ENCODE data around the gene SEC31B.

The SEC31B gene

GRCh38 chr10:100528921-100529474, 9.3 kb upstream of the SEC31B start:
- DNase-seq, result no peak

GRCh38 chr10:100528123-100528886, 8.6 kb upstream of the SEC31B start:
- no peak for DNase-seq

DNA sequence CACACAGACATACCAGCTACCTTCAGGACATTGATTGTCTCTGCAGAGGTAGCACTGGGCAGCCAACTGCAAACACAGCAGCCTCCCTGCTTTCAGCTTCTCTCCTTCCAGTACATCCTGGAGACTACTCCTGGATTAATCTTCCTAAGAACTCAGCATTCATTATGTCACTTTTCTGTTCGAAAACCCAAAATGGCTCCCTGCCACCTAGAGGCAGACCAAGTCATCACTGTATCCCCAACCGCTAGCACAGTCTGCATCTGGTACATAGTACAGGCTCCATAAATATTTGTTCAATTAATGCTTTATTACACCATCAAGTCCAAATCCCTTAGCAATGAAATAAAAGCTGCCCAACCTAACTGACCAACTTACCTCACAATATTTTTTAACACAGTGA, 5.0 kb upstream of the SEC31B start:
- DNase-seq, result no peak

DNA sequence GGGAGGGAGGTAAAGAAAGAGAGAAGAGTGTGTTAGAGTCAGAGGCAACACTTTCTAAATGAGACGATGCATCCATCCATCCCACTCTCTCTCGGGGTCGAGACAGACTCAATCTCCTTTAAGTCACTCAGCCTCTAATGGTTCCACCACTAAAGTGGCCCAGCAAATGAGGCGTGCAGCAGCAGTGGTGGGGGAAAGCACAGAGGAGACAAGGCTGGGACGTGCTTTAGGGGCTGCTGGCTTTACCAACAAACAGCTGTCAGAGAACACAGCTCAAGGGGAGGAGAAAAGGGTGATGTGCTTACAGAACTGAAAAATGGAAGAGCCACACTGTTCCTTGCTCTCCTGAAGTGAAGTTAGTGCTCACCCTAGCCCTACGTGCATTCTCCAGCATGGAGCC, 4.5 kb upstream of the SEC31B start:
- no peak for DNase-seq

DNA sequence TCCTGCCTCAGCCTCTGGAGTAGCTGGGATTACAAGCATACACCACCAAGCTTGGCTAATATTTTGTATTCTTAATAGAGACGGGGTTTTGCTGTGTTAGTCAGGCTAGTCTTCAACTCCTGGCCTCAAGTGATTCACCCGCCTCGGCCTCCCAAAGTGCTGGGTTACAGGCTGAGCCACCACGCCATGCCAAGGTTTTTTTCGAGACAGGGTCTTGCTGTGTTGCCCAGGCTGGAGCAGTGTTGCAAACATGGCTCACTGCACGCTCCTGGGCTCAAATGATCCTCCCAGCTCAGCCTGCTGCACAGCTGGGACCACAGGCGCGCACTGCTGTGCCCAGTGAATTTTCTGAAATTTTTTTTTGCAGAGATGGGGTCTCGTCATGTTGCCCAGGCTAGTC, 3.3 kb upstream of the SEC31B start:
- DNase-seq, result peak; percentile 12

GRCh38 chr10:100522107-100522801, 2.6 kb upstream of the SEC31B start:
- DNase-seq, result no peak

DNA sequence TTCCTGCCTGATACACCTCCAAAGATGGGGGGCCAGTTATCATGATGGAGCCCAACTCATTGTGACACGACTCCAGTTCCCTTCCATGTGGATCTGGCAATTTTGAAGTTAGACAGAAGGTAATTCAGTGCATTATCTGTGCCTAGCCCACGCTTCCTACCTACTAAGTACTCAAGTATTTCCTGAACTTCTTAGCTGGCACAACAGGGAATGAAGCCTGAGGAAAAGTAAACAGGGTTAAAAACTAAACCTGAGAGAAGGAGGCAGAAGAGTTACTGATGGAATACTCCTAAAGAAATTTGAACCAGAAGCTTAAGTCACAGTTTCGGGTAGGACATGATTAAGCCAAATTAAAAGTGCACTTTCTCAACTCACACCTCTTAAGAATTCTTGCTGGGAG, 1.1 kb upstream of the SEC31B start:
- peak; percentile 56 for DNase-seq

GRCh38 chr10:100518761-100519241, 860 bp downstream of the SEC31B start:
- peak; percentile 70 for DNase-seq

DNA sequence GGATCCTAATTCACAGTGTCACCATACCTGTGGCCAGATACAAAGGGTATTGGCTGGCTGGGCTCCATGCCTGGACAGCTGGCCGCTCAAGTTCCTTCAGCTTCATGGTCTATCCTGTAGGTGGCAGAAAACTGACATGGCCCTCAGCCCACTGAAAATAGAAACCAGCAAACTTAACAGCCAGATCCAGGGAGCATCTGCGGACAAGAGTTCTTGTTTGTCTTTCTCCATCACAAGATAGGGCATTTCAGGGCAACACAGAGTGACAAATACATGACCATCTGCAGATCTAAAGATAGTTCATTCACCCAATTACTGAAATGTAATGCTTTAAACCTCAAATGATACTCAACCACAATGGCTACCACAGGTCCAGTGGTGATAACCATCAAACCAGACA, 2.8 kb downstream of the SEC31B start:
- peak; percentile 11 for DNase-seq

GRCh38 chr10:100515612-100516011, 4.0 kb downstream of the SEC31B start:
- no peak for DNase-seq

DNA sequence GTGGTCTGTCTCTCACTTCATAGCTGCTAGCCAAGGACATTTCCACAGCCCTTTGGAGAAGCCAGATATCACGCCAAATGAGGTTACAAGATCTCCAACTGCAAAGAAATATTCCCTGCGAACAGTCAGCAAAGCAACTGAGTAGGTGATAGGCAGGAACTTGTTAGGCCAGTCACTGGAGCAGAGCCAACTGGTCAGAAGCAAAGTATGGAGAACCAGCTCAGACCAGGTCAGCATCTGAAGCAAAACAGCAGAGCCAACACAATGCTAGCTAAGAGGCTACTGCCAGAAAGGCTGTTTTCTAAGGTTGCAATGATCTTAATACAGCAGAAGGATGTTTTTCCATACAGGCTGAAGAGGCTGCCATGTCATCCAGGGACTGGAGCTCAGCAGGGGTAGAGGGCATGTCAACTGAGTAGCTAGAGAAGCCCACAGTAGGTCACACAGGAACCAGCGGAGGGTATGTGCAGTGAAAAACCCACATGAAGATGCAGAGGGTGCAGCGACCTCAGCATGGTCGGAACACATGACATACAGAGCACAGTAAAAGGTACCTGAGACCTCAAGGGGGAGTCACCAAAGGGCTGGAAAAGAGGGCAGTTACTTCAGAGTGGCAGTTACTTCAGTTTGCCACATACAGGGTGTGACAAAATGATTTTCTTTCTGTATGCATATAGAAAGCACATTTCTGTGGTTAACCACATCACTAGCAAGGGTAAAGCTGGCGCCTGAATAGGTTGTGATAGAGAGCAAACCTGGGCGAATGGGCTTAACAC, 8.9 kb downstream of the SEC31B start:
- no peak for DNase-seq

DNA sequence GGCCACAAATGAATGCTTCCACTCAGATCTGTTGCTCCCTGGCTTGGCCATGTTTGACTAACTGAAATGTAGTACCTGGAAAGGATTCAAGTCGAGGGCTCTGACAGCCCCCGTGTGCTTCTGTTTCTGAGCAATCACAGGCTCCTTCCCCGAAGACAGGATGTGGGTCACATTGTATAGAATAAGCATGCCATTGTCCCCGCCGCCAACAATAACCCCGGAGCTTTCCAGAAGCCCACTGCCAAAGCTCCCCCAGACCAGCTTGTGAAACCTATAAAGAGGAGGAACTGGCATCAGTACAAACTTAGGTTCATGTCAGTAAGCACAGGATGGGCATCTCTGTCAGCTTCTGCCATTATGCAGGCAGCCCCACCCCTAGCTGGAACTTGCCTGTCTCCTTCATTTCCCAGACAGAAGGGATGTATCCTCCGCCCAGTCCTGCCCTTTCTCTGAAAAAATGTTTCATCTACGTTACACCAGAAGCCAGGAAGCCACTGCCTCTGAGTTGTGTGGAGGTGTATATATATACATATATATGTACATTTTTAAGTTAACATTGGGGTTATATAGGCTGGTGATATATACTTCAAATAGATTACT, 10.3 kb downstream of the SEC31B start:
- no peak for DNase-seq

DNA sequence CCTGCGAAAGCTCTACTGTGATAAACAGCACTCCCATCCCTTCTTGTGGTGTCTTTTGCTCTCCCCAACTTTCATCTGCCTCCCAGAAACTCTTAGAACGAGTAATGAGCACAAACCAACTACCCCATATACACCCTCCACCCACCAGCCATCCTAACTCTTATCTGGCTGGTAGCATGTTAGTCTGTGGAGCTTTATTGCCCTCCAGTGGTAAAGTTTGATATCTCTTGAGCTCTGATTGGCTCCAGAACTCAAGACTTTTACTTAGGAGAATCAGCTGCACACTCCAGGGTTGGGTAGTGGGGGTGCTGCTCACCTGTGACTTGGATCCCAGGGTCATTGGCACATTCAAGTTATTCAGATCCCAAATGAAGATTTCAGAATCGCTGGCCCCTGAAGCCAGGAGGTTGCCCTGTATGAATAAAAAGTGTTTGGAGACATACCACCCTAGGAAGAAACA, 10.9 kb downstream of the SEC31B start:
- peak; percentile 71 for DNase-seq

- DNase-seq, result no peak
Observed at GRCh38 chr10:100508266-100508665, 11.4 kb downstream of the SEC31B start.

DNA sequence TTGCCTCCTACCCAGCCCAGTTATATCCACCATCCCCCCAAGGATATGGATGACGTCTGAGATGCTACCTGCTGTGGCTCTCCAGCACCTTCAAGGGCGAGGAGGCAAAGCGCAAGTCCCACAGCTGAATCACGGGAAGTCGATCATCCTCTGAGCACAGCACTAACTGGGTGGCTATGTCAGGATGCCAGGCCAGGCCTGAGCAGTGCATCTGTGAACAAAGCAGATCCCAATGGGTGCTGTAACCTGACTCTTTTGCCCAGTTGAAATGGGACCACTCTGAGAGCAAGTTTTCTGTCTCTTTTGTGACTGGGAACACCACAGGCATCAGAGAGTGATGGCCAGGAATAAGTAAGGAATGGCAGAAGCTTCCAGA, 12.3 kb downstream of the SEC31B start:
- DNase-seq, result no peak

DNA sequence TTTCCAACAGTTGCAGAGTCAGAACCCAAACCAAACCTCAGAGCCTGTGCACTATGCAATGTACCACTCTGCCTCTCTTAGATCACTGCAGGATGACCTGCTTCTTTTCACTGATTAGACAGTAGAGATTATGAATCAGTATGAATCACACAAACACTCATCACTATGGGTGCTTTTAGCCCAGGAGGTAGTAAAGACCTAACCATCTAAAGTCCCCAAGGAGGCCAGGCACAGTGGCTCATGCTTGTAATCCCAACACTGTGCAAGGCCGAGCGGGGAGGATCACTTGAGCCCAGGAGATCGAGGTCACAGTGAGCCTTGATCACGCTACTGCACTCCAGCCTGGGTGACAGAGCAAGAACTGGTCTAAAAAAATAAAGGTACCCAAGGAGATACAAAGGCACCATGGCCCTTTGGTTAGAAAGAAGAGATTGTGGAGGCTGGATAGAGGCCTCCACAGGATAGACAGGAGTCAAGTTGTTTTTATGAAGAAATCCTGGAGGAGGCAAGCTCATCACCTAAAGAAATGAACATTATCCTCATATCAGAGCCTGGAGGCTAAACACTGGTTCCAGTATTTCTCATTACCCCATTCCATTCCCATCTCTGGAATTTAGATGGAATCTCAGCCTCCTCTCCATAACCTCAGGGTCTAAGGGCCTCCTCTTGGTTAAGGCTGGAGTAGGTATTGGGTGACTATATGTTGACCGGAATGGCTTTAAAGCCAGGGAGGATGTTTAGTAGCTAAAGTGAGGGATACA, 12.9 kb downstream of the SEC31B start:
- DNase-seq, result peak; percentile 86

GRCh38 chr10:100505164-100505563, 14.5 kb downstream of the SEC31B start:
- DNase-seq, result no peak

DNA sequence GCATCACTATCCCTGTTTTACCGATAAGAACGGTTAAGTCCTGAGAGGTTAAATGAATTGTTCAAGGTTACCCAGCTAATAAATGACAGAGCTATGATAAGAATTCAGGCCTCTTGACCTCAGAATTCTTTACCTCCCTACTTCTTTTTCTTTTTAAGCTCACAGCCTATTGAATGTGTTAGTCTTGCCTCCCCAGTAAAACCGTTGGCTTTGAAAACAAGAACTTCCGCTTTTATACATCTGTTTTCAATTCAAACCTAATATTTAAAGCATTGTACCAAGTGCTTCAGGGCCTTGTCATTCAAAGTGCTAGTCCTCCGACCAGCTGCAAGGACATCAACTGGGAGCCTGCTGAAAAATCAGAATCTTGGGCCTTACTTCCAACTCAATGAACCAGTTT, 15.6 kb downstream of the SEC31B start:
- DNase-seq, result peak; percentile 85

DNA sequence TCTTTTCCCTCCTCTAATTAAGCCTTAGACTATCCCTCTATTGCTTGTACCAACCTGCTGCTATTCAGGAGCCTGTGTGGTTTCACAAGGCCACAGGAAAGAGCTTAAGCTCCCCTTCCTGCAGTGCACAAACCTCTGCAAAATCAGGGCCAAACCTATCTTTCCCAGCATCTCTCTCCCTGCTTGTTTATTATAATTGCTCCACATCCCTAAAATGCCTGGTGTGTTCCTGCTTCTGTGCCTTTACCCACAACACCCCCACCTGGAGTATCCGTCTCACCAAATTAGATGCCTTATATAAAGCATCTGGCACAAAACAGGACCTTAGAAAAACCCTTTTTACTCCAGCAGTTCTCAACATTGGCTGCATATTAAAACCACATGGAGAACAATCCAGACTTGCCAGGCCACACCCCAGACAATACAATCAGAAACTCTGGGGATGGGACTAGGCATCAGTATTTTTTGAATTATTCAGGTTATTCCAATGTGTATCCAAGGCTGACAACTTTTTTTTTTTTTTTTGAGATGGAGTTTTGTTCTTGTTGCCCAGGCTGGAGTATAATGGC, 16.7 kb downstream of the SEC31B start:
- no peak for DNase-seq

DNA sequence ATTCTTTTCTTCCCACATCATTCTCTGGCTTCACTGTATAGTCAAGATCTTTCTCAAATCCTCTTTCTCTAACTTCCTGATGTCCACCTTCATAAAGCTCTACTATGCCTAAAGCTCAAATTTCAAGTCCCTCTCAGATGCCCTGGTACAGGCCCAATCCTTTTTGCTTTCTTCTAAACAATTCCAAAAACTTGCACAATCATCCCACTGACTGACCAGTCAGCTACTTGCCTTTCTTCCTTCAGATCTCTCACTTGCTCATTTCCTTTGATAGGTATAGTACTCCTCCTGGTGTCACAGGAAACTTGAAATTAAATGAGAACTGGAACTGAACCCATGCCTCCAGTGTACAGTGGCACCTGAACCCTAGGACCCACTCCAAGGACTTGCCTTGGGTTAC, 18.2 kb downstream of the SEC31B start:
- DNase-seq, result no peak

GRCh38 chr10:100498059-100498458, 21.6 kb downstream of the SEC31B start:
- DNase-seq, result no peak

GRCh38 chr10:100496567-100496966, 23.1 kb downstream of the SEC31B start:
- DNase-seq, result no peak

All from EL (cell line).